Neural progenitor cell (in vitro differentiated cells): Measurements from ENCODE around the gene RPS6KB2.

ENCODE experiments used
- CTCF ChIP-seq: fragments of 200-600 bp; sonication (generic); IDR thresholded peaks from 2 replicates; pipeline ENCODE4 v1.5.1; 2017; ENCODE audit warnings: antibody characterized with exemption, mild to moderate bottlenecking
- EZH2 ChIP-seq: fragments of 200-600 bp; sonication (generic); IDR thresholded peaks from 2 replicates; pipeline ENCODE4 v1.6.1; 2017; ENCODE audit warnings: antibody characterized with exemption, mild to moderate bottlenecking, moderate library complexity
- EZH2phosphoT487 ChIP-seq: fragments of 200-600 bp; sonication (generic); IDR thresholded peaks from 2 replicates; pipeline ENCODE4 v1.6.1; 2017; ENCODE audit warnings: antibody characterized with exemption

- TF ChIP-seq CTCF (no peak), EZH2phosphoT487 (no peak), EZH2 (no peak)
Observed at GRCh38 chr11:67413266-67413849, 14.9 kb upstream of the RPS6KB2 start.
